ENCODE results near the gene ZDHHC22.
A peak's percentile ranks its signal among the peaks of the same experiment; 100 is the strongest.

Gene ZDHHC22

DNA sequence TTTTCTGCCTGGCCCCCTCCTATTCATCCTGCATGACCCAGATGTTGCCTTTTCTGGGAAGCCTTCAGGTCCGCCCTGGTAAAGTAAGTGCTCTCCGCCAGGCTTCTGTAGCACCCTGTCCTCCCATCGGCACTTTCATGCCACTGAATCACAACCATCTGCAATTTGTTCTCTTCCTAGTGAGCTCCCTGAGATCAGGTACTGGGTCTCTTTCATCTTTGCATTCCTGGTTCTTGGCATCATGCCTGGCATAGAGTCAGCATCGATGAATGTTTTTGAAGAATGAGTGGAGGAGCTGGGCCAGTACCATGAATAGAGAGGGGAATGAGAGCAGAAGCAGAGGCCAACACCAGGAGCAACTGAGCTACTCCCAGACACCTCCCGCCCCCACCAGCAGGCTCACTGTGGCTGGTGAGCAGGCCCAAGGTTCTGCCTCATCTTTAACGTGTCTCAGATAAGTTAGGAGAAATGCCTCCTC, 13.1 kb downstream of the ZDHHC22 start:
- no peak overlapping the region for H3K4me3 ChIP-seq (ENCODE audit: low read depth, low read length)
- no peak for DNase-seq (ENCODE audit: low read depth)
- TF ChIP-seq, protein P1, sequence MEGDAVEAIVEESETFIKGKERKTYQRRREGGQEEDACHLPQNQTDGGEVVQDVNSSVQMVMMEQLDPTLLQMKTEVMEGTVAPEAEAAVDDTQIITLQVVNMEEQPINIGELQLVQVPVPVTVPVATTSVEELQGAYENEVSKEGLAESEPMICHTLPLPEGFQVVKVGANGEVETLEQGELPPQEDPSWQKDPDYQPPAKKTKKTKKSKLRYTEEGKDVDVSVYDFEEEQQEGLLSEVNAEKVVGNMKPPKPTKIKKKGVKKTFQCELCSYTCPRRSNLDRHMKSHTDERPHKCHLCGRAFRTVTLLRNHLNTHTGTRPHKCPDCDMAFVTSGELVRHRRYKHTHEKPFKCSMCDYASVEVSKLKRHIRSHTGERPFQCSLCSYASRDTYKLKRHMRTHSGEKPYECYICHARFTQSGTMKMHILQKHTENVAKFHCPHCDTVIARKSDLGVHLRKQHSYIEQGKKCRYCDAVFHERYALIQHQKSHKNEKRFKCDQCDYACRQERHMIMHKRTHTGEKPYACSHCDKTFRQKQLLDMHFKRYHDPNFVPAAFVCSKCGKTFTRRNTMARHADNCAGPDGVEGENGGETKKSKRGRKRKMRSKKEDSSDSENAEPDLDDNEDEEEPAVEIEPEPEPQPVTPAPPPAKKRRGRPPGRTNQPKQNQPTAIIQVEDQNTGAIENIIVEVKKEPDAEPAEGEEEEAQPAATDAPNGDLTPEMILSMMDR (IDR thresholded peaks at IDR 0.05; ENCODE audit: low read depth, low read length, missing control alignments), result no peak

DNA sequence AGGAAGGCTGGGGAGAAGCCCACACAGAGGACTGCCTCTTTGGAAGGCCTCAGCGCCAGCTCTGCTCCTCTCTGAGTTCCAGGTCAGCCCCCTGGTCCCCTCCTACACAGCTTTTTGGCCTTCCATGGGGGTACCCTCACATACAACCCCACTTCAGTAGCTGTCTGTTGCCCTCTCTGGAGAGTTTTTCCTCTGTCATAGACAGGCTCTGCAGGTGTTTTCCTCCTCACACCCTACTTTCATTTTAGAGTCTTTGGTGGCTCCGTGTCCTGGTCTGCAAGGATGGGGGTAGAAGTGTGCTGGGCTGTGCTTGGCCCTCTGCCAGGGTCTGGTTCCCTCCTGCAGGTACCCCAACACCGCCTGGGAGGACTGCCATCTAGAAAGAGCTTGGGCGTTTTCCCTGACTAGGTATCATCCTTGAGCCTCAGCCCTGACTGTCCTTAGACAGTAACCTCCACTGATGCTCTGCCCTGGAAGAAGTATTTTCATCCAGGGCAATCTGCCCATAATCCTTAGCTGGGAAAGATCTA, 15.1 kb downstream of the ZDHHC22 start:
- TF ChIP-seq, protein P1 (IDR thresholded peaks at IDR 0.05; ENCODE audit: low read depth, low read length, missing control alignments), result no peak
- DNase-seq (ENCODE audit: low read depth), result no peak
- H3K4me3 ChIP-seq (ENCODE audit: low read depth, low read length), result no peak overlapping the region

DNA sequence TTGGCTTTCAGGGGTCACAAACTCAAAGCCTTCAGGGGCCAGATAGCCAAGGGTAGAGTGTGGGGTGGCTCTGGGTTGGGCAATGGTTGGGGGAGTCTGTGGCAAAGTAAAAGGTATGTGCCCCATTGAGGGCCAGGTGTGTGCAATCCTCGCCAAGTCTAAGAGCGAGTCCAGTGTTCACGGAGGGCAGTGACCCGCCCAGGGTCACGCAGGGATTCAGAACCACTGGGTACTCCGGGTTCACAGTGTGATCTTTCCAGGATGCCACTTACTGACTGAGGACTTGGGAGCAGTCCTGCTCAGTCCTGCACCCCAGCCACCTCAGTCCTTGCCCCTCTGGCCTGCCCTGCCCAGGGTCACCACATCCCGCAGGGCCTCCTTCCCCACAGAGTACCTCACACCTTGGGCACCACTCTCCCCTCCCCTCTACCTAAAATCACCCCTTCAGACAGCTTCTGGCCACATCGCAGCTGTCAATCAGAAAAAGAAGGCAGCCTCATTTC, 15.7 kb downstream of the ZDHHC22 start:
- no peak for DNase-seq (ENCODE audit: low read depth)
- TF ChIP-seq, protein P1 (IDR thresholded peaks at IDR 0.05; ENCODE audit: low read depth, low read length, missing control alignments), result no peak
- H3K4me3 ChIP-seq (ENCODE audit: low read depth, low read length), result no peak overlapping the region

DNA sequence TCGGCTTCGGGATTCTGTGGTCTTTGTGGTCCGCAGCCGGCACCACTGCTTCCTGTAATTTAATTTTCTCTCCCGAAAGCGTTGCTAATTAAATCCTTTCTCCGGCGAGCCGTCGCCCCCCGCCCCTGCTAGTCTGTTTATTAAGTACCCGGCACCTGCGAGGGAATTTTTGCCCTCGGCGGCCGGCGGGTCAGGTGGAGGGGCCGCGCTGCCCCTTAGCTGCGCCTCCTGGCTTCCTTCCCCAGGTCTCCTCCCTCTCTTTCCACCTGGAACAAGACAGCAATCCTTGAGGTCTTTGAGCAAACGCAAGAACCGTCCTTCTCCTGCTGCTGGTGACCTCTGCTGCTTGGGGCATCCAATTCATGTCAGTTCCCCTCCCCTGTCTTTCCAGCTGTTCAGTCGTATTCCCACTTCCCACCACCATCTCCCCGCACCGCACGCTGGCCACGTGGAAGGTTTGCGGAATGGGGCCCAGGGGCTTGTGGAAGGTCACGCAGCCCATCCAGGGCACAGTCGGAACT, 16.2 kb downstream of the ZDHHC22 start:
- no peak for DNase-seq (ENCODE audit: low read depth)
- TF ChIP-seq, protein P1 (IDR thresholded peaks at IDR 0.05; ENCODE audit: low read depth, low read length, missing control alignments), result peak; percentile 7
- peak overlapping the region; percentile 2; the same call in 1 of the 2 replicates for H3K4me3 ChIP-seq (ENCODE audit: low read depth, low read length)

DNA sequence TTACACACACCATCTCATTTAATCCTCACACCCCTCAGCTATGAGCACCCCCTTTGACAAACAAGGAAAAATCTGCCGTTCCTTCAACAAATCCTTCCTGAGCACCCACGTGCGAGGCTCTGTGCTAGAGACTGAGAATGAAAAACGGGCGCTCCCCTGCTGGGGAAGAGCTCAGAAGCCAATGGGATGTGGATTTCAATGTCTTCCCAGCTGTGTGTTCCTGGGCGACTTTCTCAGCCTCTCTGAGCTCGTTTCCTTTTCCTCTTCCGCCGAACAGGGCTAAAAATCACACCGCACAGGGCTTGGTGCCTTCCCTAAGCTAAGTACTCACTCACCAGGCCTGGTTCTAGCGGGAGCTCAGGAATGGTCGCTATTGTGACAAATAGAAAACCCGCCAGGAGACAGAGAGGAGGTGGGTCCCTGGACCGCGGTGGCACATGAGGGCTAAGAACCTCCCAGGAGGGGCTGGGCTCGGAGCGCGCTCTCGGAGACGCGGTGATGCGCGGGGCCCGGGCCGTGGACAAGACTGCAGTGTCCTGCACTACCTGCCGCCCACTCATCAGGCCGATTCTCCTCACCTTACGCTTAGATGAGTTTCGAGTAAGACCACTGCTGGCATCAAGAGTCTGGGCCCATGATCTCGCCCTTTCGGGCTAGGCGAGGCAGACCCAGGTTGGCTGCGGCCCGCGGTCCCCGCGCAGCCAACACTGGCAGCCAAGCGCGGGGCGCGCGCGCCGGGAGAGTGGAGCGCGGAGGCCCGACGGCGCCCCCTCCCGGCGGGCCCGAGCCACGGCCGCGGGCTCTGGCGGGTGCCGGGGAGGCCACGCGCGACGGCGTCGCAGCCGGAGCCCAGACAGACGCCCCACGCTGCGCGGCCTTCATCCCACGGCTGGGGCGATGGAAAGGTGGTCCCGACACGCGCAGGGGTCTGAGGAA, 17.0 kb downstream of the ZDHHC22 start:
- no peak for DNase-seq (ENCODE audit: low read depth)
- TF ChIP-seq, protein P1 (IDR thresholded peaks at IDR 0.05; ENCODE audit: low read depth, low read length, missing control alignments), result peak; percentile 62
- H3K4me3 ChIP-seq (ENCODE audit: low read depth, low read length), result peak overlapping the region; percentile 47

DNA sequence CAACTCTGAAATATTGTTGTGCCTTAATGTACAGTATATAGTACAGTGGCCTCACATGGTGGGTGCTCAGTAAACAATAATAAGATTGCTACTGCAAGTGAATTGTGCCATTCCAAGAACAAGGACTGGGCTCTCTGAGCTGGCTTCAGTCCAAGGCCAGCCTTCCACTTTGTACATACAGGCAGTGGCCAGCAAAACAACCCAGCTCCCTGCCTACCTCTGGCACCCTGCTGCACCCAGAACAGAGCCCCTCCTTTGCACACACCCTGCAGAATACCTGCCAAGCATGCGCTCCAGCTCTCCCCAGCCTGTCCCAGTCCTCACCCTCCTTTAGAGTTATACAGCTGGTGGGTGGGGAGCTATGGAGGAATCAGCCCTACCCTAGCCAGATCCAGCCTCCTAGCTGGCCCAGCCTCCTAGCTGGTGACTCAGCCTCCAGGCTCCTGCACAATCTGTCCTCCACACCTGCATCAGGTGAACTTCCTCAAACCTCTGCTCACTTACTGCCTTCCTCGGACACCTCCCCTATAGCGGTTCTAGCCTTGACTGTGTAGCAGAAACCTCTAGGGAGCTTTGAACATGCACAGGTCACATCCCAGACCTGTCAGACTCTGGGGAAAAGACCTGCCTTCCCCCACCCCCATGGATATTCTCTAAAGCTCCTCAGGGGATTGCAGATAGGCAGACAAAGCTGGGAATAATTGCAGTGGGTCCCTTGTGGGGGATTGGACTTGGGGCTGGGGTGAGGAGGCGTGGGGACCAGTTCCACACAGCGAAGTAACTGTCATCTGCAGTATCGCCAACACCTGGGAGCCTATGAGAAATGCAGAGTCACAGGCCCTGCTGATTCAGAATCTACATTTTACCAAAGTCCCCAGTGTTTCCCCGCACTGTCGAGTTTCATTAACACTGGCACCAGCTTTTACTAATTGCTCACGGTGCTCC, 17.9 kb downstream of the ZDHHC22 start:
- no peak overlapping the region; the same call in 1 of the 2 replicates for H3K4me3 ChIP-seq (ENCODE audit: low read depth, low read length)
- TF ChIP-seq, protein P1 (IDR thresholded peaks at IDR 0.05; ENCODE audit: low read depth, low read length, missing control alignments), result no peak
- DNase-seq (ENCODE audit: low read depth), result no peak
